Measurements from ENCODE around the gene SQSTM1.

SQSTM1 gene

GRCh38 chr5:179872828-179873575 lies 52.3 kb downstream of the SQSTM1 start:
- no peak for DNase-seq (ENCODE audit: low read depth in 3 of 3)

GRCh38 chr5:179873588-179874110 lies 52.9 kb downstream of the SQSTM1 start:
- no peak for DNase-seq (ENCODE audit: low read depth in 3 of 3)

- DNase-seq (ENCODE audit: low read depth in 3 of 3) = no peak
Measured at GRCh38 chr5:179874136-179874535, 53.4 kb downstream of the SQSTM1 start.

- no peak for DNase-seq (ENCODE audit: low read depth in 3 of 3)
Measured at GRCh38 chr5:179874536-179875292, 54.0 kb downstream of the SQSTM1 start.

GRCh38 chr5:179875741-179876609 lies 55.3 kb downstream of the SQSTM1 start:
- no peak for DNase-seq (ENCODE audit: low read depth in 3 of 3)

- no peak for DNase-seq (ENCODE audit: low read depth in 3 of 3)
Measured at GRCh38 chr5:179876610-179876952, 55.9 kb downstream of the SQSTM1 start.

GRCh38 chr5:179878222-179879002 lies 57.7 kb downstream of the SQSTM1 start:
- DNase-seq (ENCODE audit: low read depth in 3 of 3) = no peak

GRCh38 chr5:179879003-179879689 lies 58.4 kb downstream of the SQSTM1 start:
- DNase-seq (ENCODE audit: low read depth in 3 of 3) = no peak

GRCh38 chr5:179879690-179880010 lies 58.9 kb downstream of the SQSTM1 start:
- no peak for DNase-seq (ENCODE audit: low read depth in 3 of 3)

- no peak for DNase-seq (ENCODE audit: low read depth in 3 of 3)
Measured at GRCh38 chr5:179880066-179880650, 59.5 kb downstream of the SQSTM1 start.

GRCh38 chr5:179880848-179881590 lies 60.3 kb downstream of the SQSTM1 start:
- DNase-seq (ENCODE audit: low read depth in 3 of 3) = no peak

- DNase-seq (ENCODE audit: low read depth in 3 of 3) = no peak
Measured at GRCh38 chr5:179882338-179882737, 61.6 kb downstream of the SQSTM1 start.

- DNase-seq (ENCODE audit: low read depth in 3 of 3) = no peak
Measured at GRCh38 chr5:179883163-179883562, 62.5 kb downstream of the SQSTM1 start.

GRCh38 chr5:179885491-179886090 lies 64.9 kb downstream of the SQSTM1 start:
- no peak for DNase-seq (ENCODE audit: low read depth in 3 of 3)

GRCh38 chr5:179886190-179886911 lies 65.6 kb downstream of the SQSTM1 start:
- no peak for DNase-seq (ENCODE audit: low read depth in 3 of 3)

- no peak for DNase-seq (ENCODE audit: low read depth in 3 of 3)
Measured at GRCh38 chr5:179887095-179887494, 66.4 kb downstream of the SQSTM1 start.
